KMS-11 (cell line): ENCODE data around the gene CCT6A.
"Not testable (repeated sequence)": the region's sequence is repeated elsewhere in the genome, so short reads cannot be mapped to it uniquely, and the experiment has no call there.

Experiments used
- H2AFZ ChIP-seq: fragments of 200-600 bp; sonication (generic); 2 replicates; pipeline ENCODE4 v1.6.1; 2016; ENCODE audit warnings: antibody characterized with exemption, mixed run types, low read depth
- H3K27ac ChIP-seq: fragments of 200-600 bp; sonication (generic); 2 replicates; pipeline ENCODE4 v1.6.1; 2016; ENCODE audit warnings: mild to moderate bottlenecking, mixed run types
- H3K27me3 ChIP-seq: fragments of 200-600 bp; sonication (generic); 2 replicates; pipeline ENCODE4 v1.6.1; 2017; ENCODE audit warnings: mild to moderate bottlenecking, low read depth, mixed run types, moderate library complexity; ENCODE audit not compliant: insufficient read depth
- H3K36me3 ChIP-seq: fragments of 200-600 bp; sonication (generic); 2 replicates; pipeline ENCODE4 v1.6.1; 2017; ENCODE audit warnings: mild to moderate bottlenecking, mixed run types; ENCODE audit not compliant: insufficient read depth
- H3K4me1 ChIP-seq: fragments of 200-600 bp; sonication (generic); 2 replicates; pipeline ENCODE4 v1.6.1; 2016; ENCODE audit warnings: mild to moderate bottlenecking, low read depth, mixed run types; ENCODE audit not compliant: poor library complexity, severe bottlenecking
- H3K4me2 ChIP-seq: fragments of 200-600 bp; sonication (generic); 2 replicates; pipeline ENCODE4 v1.7.0; 2016; ENCODE audit warnings: mild to moderate bottlenecking, mixed run types
- H3K4me3 ChIP-seq: fragments of 200-600 bp; sonication (generic); IDR thresholded peaks from 2 replicates; pipeline ENCODE4 v1.6.1; 2017; ENCODE audit warnings: low read depth, low read length, mixed read lengths; ENCODE audit not compliant: insufficient read depth
- H3K79me2 ChIP-seq: fragments of 200-600 bp; sonication (generic); 2 replicates; pipeline ENCODE4 v1.6.1; 2016; ENCODE audit warnings: low read depth, mixed run types; ENCODE audit not compliant: insufficient read depth
- H3K9ac ChIP-seq: fragments of 200-600 bp; sonication (generic); 2 replicates; pipeline ENCODE4 v1.6.1; 2016; ENCODE audit warnings: mild to moderate bottlenecking, mixed run types
- H4K20me1 ChIP-seq: fragments of 200-600 bp; sonication (generic); 2 replicates; pipeline ENCODE4 v1.6.1; 2016; ENCODE audit warnings: mild to moderate bottlenecking, mixed run types; ENCODE audit not compliant: insufficient read depth
- TF ChIP-seq, protein P1 (sequence below): fragments of 200-600 bp; sonication (generic); conservative IDR thresholded peaks from 2 replicates; pipeline ENCODE4 v1.6.1; 2017; ENCODE audit warnings: low read depth, mild to moderate bottlenecking, antibody characterized with exemption, low read length, moderate library complexity, mixed read lengths

Gene CCT6A

GRCh38 chr7:56040730-56041129 is 10.8 kb upstream of the CCT6A start:
- TF ChIP-seq, protein P1, sequence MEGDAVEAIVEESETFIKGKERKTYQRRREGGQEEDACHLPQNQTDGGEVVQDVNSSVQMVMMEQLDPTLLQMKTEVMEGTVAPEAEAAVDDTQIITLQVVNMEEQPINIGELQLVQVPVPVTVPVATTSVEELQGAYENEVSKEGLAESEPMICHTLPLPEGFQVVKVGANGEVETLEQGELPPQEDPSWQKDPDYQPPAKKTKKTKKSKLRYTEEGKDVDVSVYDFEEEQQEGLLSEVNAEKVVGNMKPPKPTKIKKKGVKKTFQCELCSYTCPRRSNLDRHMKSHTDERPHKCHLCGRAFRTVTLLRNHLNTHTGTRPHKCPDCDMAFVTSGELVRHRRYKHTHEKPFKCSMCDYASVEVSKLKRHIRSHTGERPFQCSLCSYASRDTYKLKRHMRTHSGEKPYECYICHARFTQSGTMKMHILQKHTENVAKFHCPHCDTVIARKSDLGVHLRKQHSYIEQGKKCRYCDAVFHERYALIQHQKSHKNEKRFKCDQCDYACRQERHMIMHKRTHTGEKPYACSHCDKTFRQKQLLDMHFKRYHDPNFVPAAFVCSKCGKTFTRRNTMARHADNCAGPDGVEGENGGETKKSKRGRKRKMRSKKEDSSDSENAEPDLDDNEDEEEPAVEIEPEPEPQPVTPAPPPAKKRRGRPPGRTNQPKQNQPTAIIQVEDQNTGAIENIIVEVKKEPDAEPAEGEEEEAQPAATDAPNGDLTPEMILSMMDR: no peak
- Histone ChIP-seq H3K9ac (no peak overlapping the region), H3K4me3 (no peak overlapping the region), H3K4me1 (no peaks in the 10 kb centered on the region), H2AFZ (no peak overlapping the region), H3K79me2 (no peaks in the 10 kb centered on the region), H3K36me3 (no peaks in the 10 kb centered on the region), H3K27ac (no peak overlapping the region), H3K4me2 (no peak overlapping the region), H3K27me3 (no peaks in the 10 kb centered on the region), H4K20me1 (no peaks in the 10 kb centered on the region)

GRCh38 chr7:56045758-56046157 is 5.8 kb upstream of the CCT6A start:
- peaks cover 14% of the 10 kb centered on the region for H3K4me1 ChIP-seq
- H2AFZ ChIP-seq, H3K27me3 ChIP-seq, H3K4me2 ChIP-seq, H3K9ac ChIP-seq, H4K20me1 ChIP-seq, H3K36me3 ChIP-seq, H3K4me3 ChIP-seq, H3K27ac ChIP-seq: not testable (repeated sequence)
- peaks cover 13% of the 10 kb centered on the region for H3K79me2 ChIP-seq

DNA sequence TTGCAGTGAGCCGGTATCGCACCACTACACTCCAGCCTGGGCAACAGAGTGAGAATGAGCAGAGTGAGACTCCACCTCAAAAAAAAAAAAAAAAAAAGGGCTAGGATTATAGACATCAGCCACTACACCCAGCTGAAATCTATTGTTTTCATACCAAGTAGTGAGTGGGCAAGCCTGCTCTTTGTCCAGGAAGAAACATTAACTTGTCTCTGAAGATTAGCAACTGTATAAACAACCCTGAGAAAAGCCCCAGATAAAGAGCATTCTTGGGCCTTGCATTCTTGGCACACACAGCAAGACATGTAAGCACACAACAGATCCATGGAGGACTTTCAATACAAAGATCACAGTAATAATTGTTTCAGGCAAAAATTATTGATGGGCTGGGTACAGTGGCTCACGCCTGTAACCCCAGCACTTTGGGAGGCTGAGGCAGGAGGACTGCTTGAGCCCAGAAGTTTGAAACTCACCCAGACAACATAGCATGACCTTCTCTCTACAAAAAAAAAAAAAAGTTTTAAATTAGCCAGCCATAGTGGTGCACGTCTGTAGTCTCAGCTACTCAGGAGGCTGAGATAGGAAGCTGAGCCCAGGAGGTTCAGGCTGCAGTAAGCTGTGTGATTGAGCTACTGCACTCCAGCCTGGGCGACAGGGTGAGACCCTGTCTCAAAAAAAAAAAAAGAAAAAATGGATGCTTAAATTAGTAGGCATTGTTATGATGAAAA is 4.7 kb upstream of the CCT6A start:
- Histone ChIP-seq H3K4me2 (no peak overlapping the region), H3K27me3 (no peaks in the 10 kb centered on the region), H3K4me3 (no peak overlapping the region), H3K4me1 (peaks cover 14% of the 10 kb centered on the region), H3K9ac (no peak overlapping the region), H4K20me1 (no peaks in the 10 kb centered on the region), H3K36me3 (no peaks in the 10 kb centered on the region), H3K79me2 (peaks cover 20% of the 10 kb centered on the region), H2AFZ (no peak overlapping the region), H3K27ac (no peak overlapping the region)
- TF ChIP-seq, protein P1: no peak

DNA sequence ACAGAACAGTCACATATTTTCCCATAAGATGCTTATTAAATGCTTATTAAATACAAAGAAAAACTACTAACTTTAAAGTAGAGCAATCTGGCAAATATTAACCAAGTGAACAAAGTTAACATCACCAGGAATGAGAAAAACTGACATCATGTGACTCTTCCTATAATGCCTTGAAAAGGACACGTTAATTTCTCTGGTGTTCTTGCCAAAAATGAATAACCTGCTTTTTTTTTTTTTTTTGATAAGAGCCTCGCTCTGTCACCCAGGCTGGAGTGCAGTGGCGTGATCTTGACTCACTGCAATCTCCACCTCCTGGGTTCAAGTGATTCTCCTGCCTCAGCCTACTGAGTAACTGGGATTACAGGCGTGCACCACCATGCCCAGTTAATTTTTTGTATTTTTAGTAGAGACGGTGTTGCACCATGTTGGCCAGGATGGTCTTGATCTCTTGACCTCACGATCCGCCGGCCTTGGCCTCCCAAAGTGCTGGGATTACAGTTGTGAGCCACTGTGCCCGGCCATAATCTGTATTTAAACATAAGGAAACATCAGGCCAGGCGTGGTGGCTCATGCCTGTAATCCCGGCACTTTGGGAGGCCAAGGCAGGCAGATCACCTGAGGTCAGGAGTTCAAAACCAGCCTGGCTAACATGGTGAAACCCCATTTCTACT is 4.0 kb upstream of the CCT6A start:
- not testable (repeated sequence) for H4K20me1 ChIP-seq, H3K9ac ChIP-seq
- H3K79me2 ChIP-seq: peaks cover 27% of the 10 kb centered on the region

DNA sequence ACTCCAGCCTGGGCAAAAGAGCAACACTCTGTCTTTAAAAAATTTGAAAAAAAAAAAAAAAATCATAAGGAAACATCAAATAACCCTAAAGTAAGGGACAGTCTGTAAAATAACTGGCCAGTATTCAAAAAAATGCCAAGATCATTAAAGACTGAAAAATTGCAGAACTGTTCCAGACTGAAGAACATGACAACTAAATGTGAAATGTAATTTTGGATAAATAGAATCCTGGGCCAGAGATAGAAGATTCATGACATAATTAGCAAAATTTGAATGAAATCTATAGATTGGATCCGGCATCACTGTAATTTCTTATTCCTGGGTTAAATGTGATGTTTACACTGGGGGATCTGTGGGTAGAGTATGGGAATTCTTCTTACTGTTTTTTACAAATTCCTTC is 3.3 kb upstream of the CCT6A start:
- no peak overlapping the region for H3K9ac ChIP-seq
- no peaks in the 10 kb centered on the region; the same call in 1 of the 2 replicates for H3K36me3 ChIP-seq
- H3K4me1 ChIP-seq: peaks cover 20% of the 10 kb centered on the region
- no peaks in the 10 kb centered on the region for H4K20me1 ChIP-seq
- H3K27ac ChIP-seq: no peak overlapping the region
- TF ChIP-seq, protein P1: no peak
- peaks cover 34% of the 10 kb centered on the region for H3K79me2 ChIP-seq
- no peak overlapping the region for H3K4me3 ChIP-seq
- H3K27me3 ChIP-seq: no peaks in the 10 kb centered on the region
- no peak overlapping the region for H2AFZ ChIP-seq
- H3K4me2 ChIP-seq: no peak overlapping the region

More for the DNA sequence above, 4.0 kb upstream of the CCT6A start:
- H2AFZ ChIP-seq, H3K27me3 ChIP-seq, H3K36me3 ChIP-seq, H3K4me2 ChIP-seq, H3K4me3 ChIP-seq, H3K27ac ChIP-seq: not testable (repeated sequence)
- peaks cover 14% of the 10 kb centered on the region for H3K4me1 ChIP-seq

GRCh38 chr7:56048763-56049162 is 2.8 kb upstream of the CCT6A start:
- H2AFZ ChIP-seq, H3K27me3 ChIP-seq, H3K27ac ChIP-seq, H3K4me3 ChIP-seq, H3K36me3 ChIP-seq, H3K4me2 ChIP-seq, H3K9ac ChIP-seq, H4K20me1 ChIP-seq: not testable (repeated sequence)
- peaks cover 39% of the 10 kb centered on the region for H3K79me2 ChIP-seq
- H3K4me1 ChIP-seq: peaks cover 25% of the 10 kb centered on the region
